Body of pancreas (tissue), 4 donors: ENCODE measurements around the gene PFKFB1. TPM values are rescaled to one million over a fixed set of nuclear protein-coding genes. Genes with fewer than 3 reads are reported as not detected.

Source experiments
- ATAC-seq: fragments of 150-250 bp; one replicate; pipeline ENCODE4 v1.9.1; 2016
- DNase-seq, 4 donors: peaks; one replicate each; pipeline ENCODE4 v3.0.0-alpha.2; 2019
- H3K27ac ChIP-seq, 4 donors: fragments of 200-600 bp; sonication (generic); 1 replicate in 3 of 4; 2 replicates in 1 of 4; pipeline versions ENCODE4 v1.5.1 to v1.6.1; 2016 to 2019; ENCODE audit warnings: mild to moderate bottlenecking in 1 of 4, mixed read lengths in 1 of 4, moderate library complexity in 1 of 4
- H3K27me3 ChIP-seq, 2 donors: fragments of 200-600 bp; sonication (generic); one replicate each; pipeline ENCODE4 v1.6.0; 2016; ENCODE audit warnings: mild to moderate bottlenecking in 1 of 2
- H3K36me3 ChIP-seq, 2 donors: fragments of 200-600 bp; sonication (generic); replicated peaks in 1 of 2; 2 replicates each; pipeline ENCODE4 v1.5.1; 2016; ENCODE audit warnings: low read depth in 2 of 2; ENCODE audit not compliant: insufficient read depth in 1 of 2
- H3K4me1 ChIP-seq: fragments of 200-600 bp; sonication (generic); one replicate; pipeline ENCODE4 v1.6.0; 2016
- H3K4me3 ChIP-seq, 2 donors: fragments of 200-600 bp; sonication (generic); 1 replicate in 1 of 2; 2 replicates in 1 of 2; pipeline ENCODE4 v1.5.1; 2016 to 2019
- H3K9me3 ChIP-seq, 3 donors: fragments of 200-600 bp; sonication (generic); 1 replicate in 2 of 3; 2 replicates in 1 of 3; pipeline ENCODE4 v1.5.1; 2016
- CTCF ChIP-seq, 7 experiments: fragments of 450-650 bp in 4 of 7; fragments of 200-600 bp in 3 of 7; sonication (generic) in 3 of 7; IDR thresholded peaks; one replicate each; pipeline ENCODE4 v1.5.1; 2016 to 2019; ENCODE audit warnings: antibody characterized with exemption in 7 of 7
- POLR2A ChIP-seq, 3 donors: fragments of 450-650 bp; IDR thresholded peaks; one replicate each; pipeline ENCODE4 v1.6.1; 2016; ENCODE audit warnings: antibody characterized with exemption in 3 of 3, mild to moderate bottlenecking in 2 of 3
- WGBS, 2 donors: methylation state at CpG; one replicate each; pipeline ENCODE4 v1.1.5; 2017; 5-methylcytosine and 5-hydroxymethylcytosine counted together
- intact Hi-C: fragments of 100-400 bp; cut with DNase I; formaldehyde crosslinking; loops from one replicate; pipeline ENCODE4 v1.15.1; 2023
- small RNA-seq: library from RNA; depleted of rRNA; stranded (forward); fragments of <200 nt; gene quantifications from one replicate; pipeline ENCODE3, GENCODE V24; 2016
- total RNA-seq, 2 donors: library from RNA; depleted of rRNA; stranded (reverse); fragments of >200 nt; gene quantifications; one replicate each; pipeline ENCODE4 v1.1.0, GENCODE V29; 2016

The PFKFB1 gene
- total RNA-seq, 2 donors from 2014 or later = 1.0 to 2.3 TPM

- TF ChIP-seq CTCF (IDR thresholded peaks at IDR 0.05) (no peak), POLR2A (IDR thresholded peaks at IDR 0.05) (no peak)
- no peaks in the 10 kb centered on the region for H3K36me3 ChIP-seq
- H3K4me1 ChIP-seq = no peaks in the 10 kb centered on the region
- H3K27ac ChIP-seq = no peak overlapping the region
- no peak for DNase-seq
- no peak overlapping the region for H3K4me3 ChIP-seq
- no peaks in the 10 kb centered on the region for H3K9me3 ChIP-seq
- WGBS, 2 donors = 60% methylated on average over 1 of the region's 1 CpG; no CpG with 5 or more reads in 1 of the 2 donors
- intact Hi-C loops = loop anchor here (10.0 kb wide), 1 partner anchor 161 kb away; no protein-coding TSS in a partner anchor
- no peak for ATAC-seq
- H3K27me3 ChIP-seq = no peaks in the 10 kb centered on the region
Observed at GRCh38 chrX:54894159-54894558, 99.8 kb downstream of the PFKFB1 start.

- ATAC-seq = no peak
- peak; percentile 9 to 55 (median 43) for TF ChIP-seq CTCF (IDR thresholded peaks at IDR 0.05)
- no peak for TF ChIP-seq POLR2A (IDR thresholded peaks at IDR 0.05)
- 5 to 15% methylated on average over 3 of the region's 3 CpGs for WGBS, 2 donors
- DNase-seq = peak; percentile 19 to 52 (median 35)
- no peak overlapping the region for H3K27ac ChIP-seq
- intact Hi-C loops = loop anchor here (10.0 kb wide), 1 partner anchor 163 kb away; no protein-coding TSS in a partner anchor
- H3K36me3 ChIP-seq = no peaks in the 10 kb centered on the region
- H3K27me3 ChIP-seq = peaks cover 0 to 3% of the 10 kb centered on the region in 2 donors
- H3K9me3 ChIP-seq = no peaks in the 10 kb centered on the region
- no peaks in the 10 kb centered on the region for H3K4me1 ChIP-seq
- no peak overlapping the region for H3K4me3 ChIP-seq
Observed at GRCh38 chrX:54891573-54891972, 102.4 kb downstream of the PFKFB1 start.

- Histone ChIP-seq H3K36me3 (no peaks in the 10 kb centered on the region), H3K4me1 (no peaks in the 10 kb centered on the region), H3K4me3 (no peak overlapping the region)
Observed at GRCh38 chrX:54885740-54886139, 108.2 kb downstream of the PFKFB1 start.

More at GRCh38 chrX:54885740-54886139, 108.2 kb downstream of the PFKFB1 start:
- Histone ChIP-seq H3K27me3 (peaks cover 0 to 3% of the 10 kb centered on the region in 2 donors), H3K9me3 (no peaks in the 10 kb centered on the region), H3K27ac (no peak overlapping the region)
- TF ChIP-seq POLR2A (IDR thresholded peaks at IDR 0.05) = no peak
- TF ChIP-seq CTCF (IDR thresholded peaks at IDR 0.05) = no peak
- WGBS, 2 donors = 68 to 70% methylated on average over 2 to 3 of the region's 3 CpGs
- intact Hi-C loops = no loop called here
- ATAC-seq (no peak), DNase-seq (no peak)

Small RNAs within 50 kb of the gene (small RNA-seq; reads per million reads assigned to genes)
- not detected for gene RF00614

Other genes starting within 250 kb of the PFKFB1 start
- not detected for gene ITIH6, start 195.9 kb downstream of the PFKFB1 start, total RNA-seq
- 10 to 100 TPM; 53.1 to 66.4 TPM for gene MAGED2, start 186.4 kb downstream of the PFKFB1 start, total RNA-seq
- gene TRO, start 73.4 kb downstream of the PFKFB1 start, total RNA-seq = 10 to 100 TPM; 24.1 to 28.0 TPM
- 1 to 10 TPM; 4.3 to 5.2 TPM for gene APEX2, start 6.2 kb upstream of the PFKFB1 start, total RNA-seq
- not detected for gene ALAS2, start 36.8 kb upstream of the PFKFB1 start, total RNA-seq
- gene PAGE2B, start 80.8 kb upstream of the PFKFB1 start, total RNA-seq = not detected
- not detected for gene PAGE2, start 94.8 kb upstream of the PFKFB1 start, total RNA-seq
- not detected for gene PAGE5, start 226.2 kb upstream of the PFKFB1 start, total RNA-seq